ENCODE data around the gene HNRNPH3.
A peak's percentile ranks its signal among the peaks of the same experiment; 100 is the strongest.

Gene HNRNPH3

DNA sequence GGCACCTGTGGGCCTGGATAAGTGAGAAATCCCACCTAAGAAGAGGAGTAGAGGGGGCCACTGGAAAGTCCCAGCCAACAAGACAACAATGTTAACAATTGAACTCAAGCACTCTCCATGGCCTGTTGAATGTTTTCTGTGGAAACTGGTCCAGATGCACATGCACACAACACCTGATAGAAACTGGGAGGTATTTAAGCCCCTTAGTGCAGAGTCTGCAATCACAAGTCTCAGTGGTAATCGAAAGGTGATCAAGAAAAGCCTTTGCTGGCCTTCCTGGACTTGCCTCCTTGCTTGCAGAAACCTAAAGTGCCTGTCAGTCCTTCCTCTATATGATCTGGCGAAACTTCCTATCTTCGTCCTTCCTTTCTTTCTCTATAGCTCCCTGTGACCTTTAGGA is 30.6 kb upstream of the HNRNPH3 start:
- Histone ChIP-seq H3K27me3 (replicated peaks) (no peaks in the 10 kb centered on the region), H3K36me3 (replicated peaks) (no peaks in the 10 kb centered on the region), H3K27ac (no peak overlapping the region), H3K4me3 (ENCODE audit: low read depth, low read length) (no peak overlapping the region)
- no peak for DNase-seq
- TF ChIP-seq, protein P1, sequence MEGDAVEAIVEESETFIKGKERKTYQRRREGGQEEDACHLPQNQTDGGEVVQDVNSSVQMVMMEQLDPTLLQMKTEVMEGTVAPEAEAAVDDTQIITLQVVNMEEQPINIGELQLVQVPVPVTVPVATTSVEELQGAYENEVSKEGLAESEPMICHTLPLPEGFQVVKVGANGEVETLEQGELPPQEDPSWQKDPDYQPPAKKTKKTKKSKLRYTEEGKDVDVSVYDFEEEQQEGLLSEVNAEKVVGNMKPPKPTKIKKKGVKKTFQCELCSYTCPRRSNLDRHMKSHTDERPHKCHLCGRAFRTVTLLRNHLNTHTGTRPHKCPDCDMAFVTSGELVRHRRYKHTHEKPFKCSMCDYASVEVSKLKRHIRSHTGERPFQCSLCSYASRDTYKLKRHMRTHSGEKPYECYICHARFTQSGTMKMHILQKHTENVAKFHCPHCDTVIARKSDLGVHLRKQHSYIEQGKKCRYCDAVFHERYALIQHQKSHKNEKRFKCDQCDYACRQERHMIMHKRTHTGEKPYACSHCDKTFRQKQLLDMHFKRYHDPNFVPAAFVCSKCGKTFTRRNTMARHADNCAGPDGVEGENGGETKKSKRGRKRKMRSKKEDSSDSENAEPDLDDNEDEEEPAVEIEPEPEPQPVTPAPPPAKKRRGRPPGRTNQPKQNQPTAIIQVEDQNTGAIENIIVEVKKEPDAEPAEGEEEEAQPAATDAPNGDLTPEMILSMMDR (IDR thresholded peaks at IDR 0.05; ENCODE audit: low read depth, low read length, missing control alignments) = no peak
- in situ Hi-C loops (cut with HindIII; ENCODE audit: low pct_ligation_motif_present, low sequenced_read_pairs) = no loop called here

DNA sequence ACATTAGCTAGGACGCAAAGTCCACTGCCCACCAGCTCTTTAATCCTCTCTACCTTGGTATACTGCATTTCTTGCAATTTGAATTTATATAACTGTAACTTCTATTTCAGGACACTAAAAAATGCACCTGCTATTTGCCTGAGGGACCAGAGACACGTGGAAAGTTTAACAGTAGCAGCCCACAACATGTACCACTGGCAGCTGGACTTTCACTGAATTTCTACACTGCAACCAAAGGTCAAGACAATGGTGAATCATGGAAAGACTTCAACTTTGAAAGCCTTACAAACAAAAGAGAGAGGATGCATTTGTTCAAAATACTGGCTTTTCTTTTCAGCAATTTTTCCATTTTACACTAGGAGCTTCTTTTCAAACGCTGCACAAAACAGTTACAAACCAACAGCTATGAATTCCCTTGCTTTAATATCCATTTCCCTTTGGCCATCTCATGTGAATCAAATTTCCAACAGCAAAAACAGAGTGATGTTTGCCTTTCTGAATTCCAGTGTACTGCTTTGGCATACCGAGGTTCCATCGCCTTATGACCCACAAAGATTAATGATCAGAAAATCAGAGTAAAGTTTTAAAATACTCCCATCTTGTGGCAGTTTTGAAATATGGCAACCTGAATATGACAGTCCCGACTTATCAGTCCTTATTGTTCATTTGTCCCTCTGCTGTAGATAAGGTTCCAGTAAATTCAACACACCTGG is 29.9 kb upstream of the HNRNPH3 start:
- peak; percentile 14 for DNase-seq
- Histone ChIP-seq H3K36me3 (replicated peaks) (no peaks in the 10 kb centered on the region), H3K27me3 (replicated peaks) (no peaks in the 10 kb centered on the region), H3K27ac (no peak overlapping the region), H3K4me3 (ENCODE audit: low read depth, low read length) (no peak overlapping the region)
- TF ChIP-seq, protein P1 (IDR thresholded peaks at IDR 0.05; ENCODE audit: low read depth, low read length, missing control alignments) = peak; percentile 51
- in situ Hi-C loops (cut with HindIII; ENCODE audit: low pct_ligation_motif_present, low sequenced_read_pairs) = no loop called here

- Histone ChIP-seq H3K4me3 (ENCODE audit: low read depth, low read length) (no peak overlapping the region), H3K27ac (no peak overlapping the region), H3K27me3 (replicated peaks) (no peaks in the 10 kb centered on the region), H3K36me3 (replicated peaks) (no peaks in the 10 kb centered on the region)
- in situ Hi-C loops (cut with HindIII; ENCODE audit: low pct_ligation_motif_present, low sequenced_read_pairs) = no loop called here
- no peak for DNase-seq
- TF ChIP-seq, protein P1 (IDR thresholded peaks at IDR 0.05; ENCODE audit: low read depth, low read length, missing control alignments) = no peak
Measured at GRCh38 chr10:68302503-68302823, 29.4 kb upstream of the HNRNPH3 start.

- no peak overlapping the region for H3K27ac ChIP-seq
- TF ChIP-seq, protein P1 (IDR thresholded peaks at IDR 0.05; ENCODE audit: low read depth, low read length, missing control alignments) = no peak
- no peak overlapping the region for H3K4me3 ChIP-seq (ENCODE audit: low read depth, low read length)
- in situ Hi-C loops (cut with HindIII; ENCODE audit: low pct_ligation_motif_present, low sequenced_read_pairs) = no loop called here
- H3K36me3 ChIP-seq (replicated peaks) = no peaks in the 10 kb centered on the region
- no peaks in the 10 kb centered on the region for H3K27me3 ChIP-seq (replicated peaks)
- no peak for DNase-seq
Measured at GRCh38 chr10:68302871-68303270, 29.0 kb upstream of the HNRNPH3 start.

DNA sequence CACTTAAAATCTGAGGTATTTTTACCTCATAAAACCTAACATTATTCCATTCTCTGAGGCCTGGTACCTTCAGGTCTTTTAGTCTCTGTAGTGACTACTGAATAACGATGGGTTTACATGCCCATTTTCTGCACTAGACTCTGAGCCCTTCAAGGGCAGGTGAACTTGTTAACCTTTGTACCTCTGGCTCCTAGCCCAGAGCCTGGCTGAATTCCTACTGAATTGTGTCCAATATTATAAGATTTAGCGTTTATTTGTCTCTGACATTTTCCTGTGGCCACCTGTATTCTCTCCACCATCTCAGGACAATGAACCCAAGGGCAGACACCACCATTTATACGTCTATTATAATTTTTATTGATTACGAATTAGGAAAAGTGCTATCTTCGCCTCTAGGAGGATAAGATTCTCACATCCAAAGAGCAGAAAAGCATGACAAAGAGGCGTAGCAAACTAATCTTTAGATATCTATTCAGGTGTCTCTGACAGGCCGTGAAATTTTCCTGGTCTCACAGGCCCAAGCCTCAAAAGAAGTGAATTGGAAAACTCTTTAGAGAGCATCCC is 27.9 kb upstream of the HNRNPH3 start:
- in situ Hi-C loops (cut with HindIII; ENCODE audit: low pct_ligation_motif_present, low sequenced_read_pairs) = no loop called here

More for the DNA sequence above, 27.9 kb upstream of the HNRNPH3 start:
- H3K36me3 ChIP-seq (replicated peaks) = no peaks in the 10 kb centered on the region
- TF ChIP-seq, protein P1 (IDR thresholded peaks at IDR 0.05; ENCODE audit: low read depth, low read length, missing control alignments) = no peak
- no peak overlapping the region for H3K4me3 ChIP-seq (ENCODE audit: low read depth, low read length)
- DNase-seq = no peak
- H3K27me3 ChIP-seq (replicated peaks) = no peaks in the 10 kb centered on the region
- no peak overlapping the region for H3K27ac ChIP-seq

All from brain microvascular endothelial cell (primary cell).